GM19193 (cell line): ENCODE measurements around the gene TMEM217.

Experiments used
- POLR2A ChIP-seq: IDR thresholded peaks from 4 replicates; pipeline ENCODE4 v1.6.1; 2011; ENCODE audit not compliant: insufficient read depth, insufficient read length; ENCODE audit errors: extremely low read depth

TMEM217 gene

GRCh38 chr6:37259191-37259590 is 1.2 kb upstream of the TMEM217 start:
- TF ChIP-seq POLR2A, result no peak

GRCh38 chr6:37258405-37259105 is 611 bp upstream of the TMEM217 start:
- TF ChIP-seq POLR2A, result no peak

GRCh38 chr6:37257320-37257633 is 667 bp downstream of the TMEM217 start:
- TF ChIP-seq POLR2A, result no peak

GRCh38 chr6:37256692-37257319 is 1.1 kb downstream of the TMEM217 start:
- no peak for TF ChIP-seq POLR2A

GRCh38 chr6:37254881-37255280 is 3.1 kb downstream of the TMEM217 start:
- TF ChIP-seq POLR2A, result no peak

GRCh38 chr6:37253486-37254007 is 4.4 kb downstream of the TMEM217 start:
- TF ChIP-seq POLR2A, result no peak

- no peak for TF ChIP-seq POLR2A
These were observed 6.6 kb downstream of the TMEM217 start for GRCh38 chr6:37251211-37251780.

GRCh38 chr6:37244430-37245310 is 13.3 kb downstream of the TMEM217 start:
- TF ChIP-seq POLR2A, result no peak

GRCh38 chr6:37243816-37244370 is 14.1 kb downstream of the TMEM217 start:
- TF ChIP-seq POLR2A, result no peak

GRCh38 chr6:37243131-37243815 is 14.7 kb downstream of the TMEM217 start:
- TF ChIP-seq POLR2A, result no peak

GRCh38 chr6:37242429-37243052 is 15.4 kb downstream of the TMEM217 start:
- TF ChIP-seq POLR2A, result no peak

GRCh38 chr6:37241775-37242428 is 16.0 kb downstream of the TMEM217 start:
- TF ChIP-seq POLR2A, result no peak

GRCh38 chr6:37241131-37241530 is 16.8 kb downstream of the TMEM217 start:
- no peak for TF ChIP-seq POLR2A
